Adrenal gland (tissue), 5 donors: ENCODE measurements around the gene FERMT3.

Source experiments
- CTCF ChIP-seq, 6 experiments: fragments of 450-650 bp in 4 of 6; fragments of 200-600 bp in 2 of 6; sonication (generic) in 1 of 6; IDR thresholded peaks; 1 replicate in 5 of 6; 2 replicates in 1 of 6; pipeline versions ENCODE4 v1.5.1 to v1.8.0; 2016 to 2021; ENCODE audit warnings: antibody characterized with exemption in 6 of 6, mild to moderate bottlenecking in 2 of 6, moderate library complexity in 1 of 6
- POLR2A ChIP-seq, 2 donors: fragments of 450-650 bp; IDR thresholded peaks; one replicate each; pipeline ENCODE4 v1.6.1; 2017; ENCODE audit warnings: antibody characterized with exemption in 2 of 2, mild to moderate bottlenecking in 2 of 2, moderate library complexity in 1 of 2
- donor health status: DM: no; HTN: no; CAD: no.

- TF ChIP-seq CTCF (IDR thresholded peaks at IDR 0.05) (no peak), POLR2A (IDR thresholded peaks at IDR 0.05) (peak; percentile 14 to 82)
These were observed 40.5 kb upstream of the FERMT3 start, which contains the start of gene MACROD1 for GRCh38 chr11:64165842-64166635.
